Measurements from ENCODE around the gene KSR2. TPM values are rescaled to one million over a fixed set of nuclear protein-coding genes. Genes with fewer than 3 reads are reported as not detected.
A peak's percentile ranks its signal among the peaks of the same experiment; 100 is the strongest.

KSR2 gene
- total RNA-seq, 1 experiment from 2014 or later = 0.06 TPM

- no peak for DNase-seq (ENCODE audit: low spot score)
Observed at GRCh38 chr12:117412465-117413188, 556.2 kb downstream of the KSR2 start.

- no peak for DNase-seq (ENCODE audit: low spot score)
Observed at GRCh38 chr12:117409286-117409685, 559.5 kb downstream of the KSR2 start.

- peak; percentile 46 for DNase-seq (ENCODE audit: low spot score)
Observed at GRCh38 chr12:117408161-117408791, 560.5 kb downstream of the KSR2 start.

GRCh38 chr12:117404940-117405339 lies 563.9 kb downstream of the KSR2 start:
- no peak for DNase-seq (ENCODE audit: low spot score)

- DNase-seq (ENCODE audit: low spot score) = no peak
Observed at GRCh38 chr12:117404203-117404853, 564.5 kb downstream of the KSR2 start.

GRCh38 chr12:117403586-117404139 lies 565.1 kb downstream of the KSR2 start:
- no peak for DNase-seq (ENCODE audit: low spot score)

Other genes starting within 250 kb of the KSR2 start
- 45.0 and 49.2 TPM in 2 replicates for gene RFC5, start 47.7 kb upstream of the KSR2 start, total RNA-seq (2014; rRNA removed; shearing (Covaris generic))
- gene WSB2, start 92.2 kb upstream of the KSR2 start, total RNA-seq (2014; rRNA removed; shearing (Covaris generic)) = 138 and 178 TPM in 2 replicates
- 9.8 and 12.7 TPM in 2 replicates for gene VSIG10, start 135.0 kb upstream of the KSR2 start, total RNA-seq (2014; rRNA removed; shearing (Covaris generic))
- gene PEBP1, start 167.1 kb upstream of the KSR2 start, total RNA-seq (2014; rRNA removed; shearing (Covaris generic)) = 150 and 167 TPM in 2 replicates